RWPE1 (cell line): ENCODE data around the gene TOM1L1.

Source experiments
- CTCF ChIA-PET: fragments of 350-600 bp; sonication (Branson Sonifier 250); formaldehyde crosslinking; extraction: SDS; loops from one replicate; lab custom pipeline; 2021; lab: Yijun Ruan, JAX
- POLR2A ChIA-PET: fragments of 400-600 bp; formaldehyde crosslinking; extraction: SDS; loops from one replicate; lab custom pipeline; 2020; ENCODE audit warnings: antibody characterized with exemption; ENCODE audit not compliant: low non-redundant PET; lab: Yijun Ruan, JAX
- DNase-seq: peaks from one replicate; pipeline ENCODE4 v3.0.0; 2012; ENCODE audit warnings: low spot score
- H3K27ac ChIP-seq: fragments of 450-650 bp; 2 replicates; pipeline ENCODE4 v1.5.1; 2017
- TF ChIP-seq, protein P1 (sequence below): fragments of 450-650 bp; conservative IDR thresholded peaks from 2 replicates; pipeline ENCODE4 v1.5.1; 2017; ENCODE audit warnings: low read depth, mild to moderate bottlenecking

The TOM1L1 gene

DNA sequence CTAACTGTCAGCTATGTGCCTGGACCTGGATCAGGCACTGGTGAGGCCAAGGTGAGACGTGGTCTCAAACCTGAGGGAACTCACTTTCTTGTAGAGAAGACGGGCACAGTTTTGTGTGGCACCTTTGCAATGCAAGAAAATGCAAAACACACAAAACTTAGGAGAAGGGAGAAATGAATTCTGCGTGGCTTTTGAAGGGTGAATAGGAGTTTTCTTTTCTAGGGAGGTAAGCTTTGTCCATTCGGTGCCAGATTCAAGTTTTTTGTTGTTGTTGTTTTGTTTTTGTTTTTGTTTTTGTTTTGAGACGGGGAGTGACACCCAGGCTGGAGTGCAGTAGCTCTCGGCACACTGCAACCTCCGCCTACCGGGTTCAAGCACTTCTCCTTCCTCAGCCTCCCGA is 1.4 kb downstream of the TOM1L1 start:
- TF ChIP-seq, protein P1, sequence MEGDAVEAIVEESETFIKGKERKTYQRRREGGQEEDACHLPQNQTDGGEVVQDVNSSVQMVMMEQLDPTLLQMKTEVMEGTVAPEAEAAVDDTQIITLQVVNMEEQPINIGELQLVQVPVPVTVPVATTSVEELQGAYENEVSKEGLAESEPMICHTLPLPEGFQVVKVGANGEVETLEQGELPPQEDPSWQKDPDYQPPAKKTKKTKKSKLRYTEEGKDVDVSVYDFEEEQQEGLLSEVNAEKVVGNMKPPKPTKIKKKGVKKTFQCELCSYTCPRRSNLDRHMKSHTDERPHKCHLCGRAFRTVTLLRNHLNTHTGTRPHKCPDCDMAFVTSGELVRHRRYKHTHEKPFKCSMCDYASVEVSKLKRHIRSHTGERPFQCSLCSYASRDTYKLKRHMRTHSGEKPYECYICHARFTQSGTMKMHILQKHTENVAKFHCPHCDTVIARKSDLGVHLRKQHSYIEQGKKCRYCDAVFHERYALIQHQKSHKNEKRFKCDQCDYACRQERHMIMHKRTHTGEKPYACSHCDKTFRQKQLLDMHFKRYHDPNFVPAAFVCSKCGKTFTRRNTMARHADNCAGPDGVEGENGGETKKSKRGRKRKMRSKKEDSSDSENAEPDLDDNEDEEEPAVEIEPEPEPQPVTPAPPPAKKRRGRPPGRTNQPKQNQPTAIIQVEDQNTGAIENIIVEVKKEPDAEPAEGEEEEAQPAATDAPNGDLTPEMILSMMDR, result no peak
- H3K27ac ChIP-seq, result peak overlapping the region; percentile 50
- no peak for DNase-seq
- POLR2A ChIA-PET, result no interaction called here
- CTCF ChIA-PET, result no interaction called here

DNA sequence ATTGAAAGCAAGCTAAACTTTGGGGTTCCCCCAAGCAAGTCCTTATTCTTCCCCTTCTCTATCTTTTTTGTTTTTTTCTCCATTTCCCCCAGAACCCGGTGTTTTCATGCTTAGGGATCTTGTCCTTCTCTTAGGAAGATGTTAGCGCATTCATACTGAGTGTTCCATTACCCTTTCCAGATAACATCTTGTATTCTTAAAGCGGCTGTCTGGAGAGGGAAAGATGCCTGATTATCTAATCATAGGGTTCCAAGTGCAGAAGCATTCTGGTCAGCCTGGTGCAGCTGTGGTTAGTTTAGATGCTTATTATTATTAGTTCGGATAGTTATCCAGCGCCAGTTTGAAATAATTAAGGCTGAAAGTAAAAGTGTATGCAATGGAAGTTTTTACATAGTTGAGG is 2.0 kb downstream of the TOM1L1 start:
- ChIA-PET CTCF (no interaction called here), POLR2A (no interaction called here)
- TF ChIP-seq, protein P1, result no peak
- H3K27ac ChIP-seq, result peak overlapping the region; percentile 50
- no peak for DNase-seq

DNA sequence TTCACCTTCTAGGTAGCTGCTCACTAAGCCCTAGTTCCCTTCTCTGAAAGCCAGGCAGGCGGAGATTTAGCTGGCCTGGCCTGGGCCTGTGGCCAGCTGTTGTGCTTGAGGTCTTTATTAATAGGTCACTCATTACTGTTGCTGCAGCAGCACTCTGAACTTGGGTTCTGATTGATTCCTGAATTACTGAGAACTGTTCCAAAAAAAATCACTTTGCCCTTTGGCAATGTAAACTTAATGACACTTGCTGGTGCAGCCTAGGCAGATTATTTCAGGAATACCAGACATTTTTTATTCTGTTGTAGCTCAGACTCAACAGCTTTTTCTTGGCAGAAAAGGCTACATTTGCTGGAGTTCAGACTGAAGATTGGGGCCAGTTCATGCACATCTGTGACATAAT is 2.7 kb downstream of the TOM1L1 start:
- POLR2A ChIA-PET, result no interaction called here

DNA sequence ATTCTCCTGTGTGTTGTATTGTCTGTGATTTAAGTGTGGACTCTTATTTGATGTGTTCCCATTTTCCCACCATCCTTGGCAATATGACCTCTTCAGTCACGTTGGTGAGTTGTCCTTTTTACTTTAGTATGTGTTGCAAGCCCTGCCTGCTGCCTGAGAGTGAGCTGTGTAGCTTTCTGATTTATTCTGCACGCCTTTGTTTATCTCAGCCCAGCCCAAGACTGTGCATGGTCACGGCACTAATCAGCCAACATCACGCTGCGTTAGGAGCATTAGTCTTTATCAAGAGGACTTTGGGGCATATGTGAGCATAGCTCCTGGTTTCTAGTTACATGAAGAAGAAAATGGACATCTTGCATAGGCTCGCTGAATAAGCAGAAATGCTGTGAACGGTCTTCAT is 6.0 kb downstream of the TOM1L1 start:
- no peak overlapping the region for H3K27ac ChIP-seq
- ChIA-PET POLR2A (no interaction called here), CTCF (no interaction called here)
- DNase-seq, result no peak
- TF ChIP-seq, protein P1, result no peak

More for the DNA sequence above, 2.7 kb downstream of the TOM1L1 start:
- no peak overlapping the region for H3K27ac ChIP-seq
- CTCF ChIA-PET, result no interaction called here
- TF ChIP-seq, protein P1, result no peak
- DNase-seq, result no peak

DNA sequence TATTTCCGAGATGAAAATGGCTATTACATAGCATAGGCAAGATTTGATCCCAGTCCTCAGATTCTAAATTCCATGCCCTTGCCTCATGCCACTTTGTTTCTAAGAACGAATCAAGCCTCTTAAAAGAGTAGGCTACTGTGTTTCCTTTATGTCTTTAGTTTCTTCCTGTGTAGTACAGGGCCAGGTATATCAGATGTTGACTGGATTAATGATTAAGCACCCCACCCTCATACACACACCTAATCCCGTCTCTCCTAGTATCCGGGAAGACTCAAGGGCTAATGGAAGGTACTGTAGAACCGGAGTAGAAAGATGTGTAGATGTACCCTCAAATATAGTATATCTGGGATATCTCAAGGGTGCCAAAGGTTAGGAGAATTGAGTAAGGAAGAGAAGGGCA is 6.7 kb downstream of the TOM1L1 start:
- POLR2A ChIA-PET, result no interaction called here
- CTCF ChIA-PET, result no interaction called here
- no peak overlapping the region for H3K27ac ChIP-seq
- DNase-seq, result no peak
- TF ChIP-seq, protein P1, result no peak

DNA sequence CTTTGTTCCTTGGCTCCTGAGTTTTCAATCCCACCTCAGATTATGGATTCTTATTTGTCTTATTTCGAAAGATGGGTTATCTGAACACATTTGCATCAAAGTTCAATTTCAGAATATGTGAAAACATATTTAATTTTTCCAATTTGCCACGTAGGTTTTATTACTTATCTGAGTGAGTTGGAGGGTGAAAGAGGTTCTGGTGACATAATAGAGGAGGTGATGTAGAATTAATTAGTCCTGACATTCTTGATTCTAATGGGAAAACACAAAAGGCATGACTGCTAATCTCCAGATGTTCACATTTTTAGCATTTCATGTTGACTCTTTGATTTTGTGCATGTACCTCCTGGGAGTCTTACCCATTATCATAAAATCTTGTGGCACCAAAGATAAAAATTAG is 9.1 kb downstream of the TOM1L1 start:
- no peak overlapping the region for H3K27ac ChIP-seq
- POLR2A ChIA-PET, result no interaction called here
- no peak for DNase-seq
- CTCF ChIA-PET, result no interaction called here
- TF ChIP-seq, protein P1, result no peak

DNA sequence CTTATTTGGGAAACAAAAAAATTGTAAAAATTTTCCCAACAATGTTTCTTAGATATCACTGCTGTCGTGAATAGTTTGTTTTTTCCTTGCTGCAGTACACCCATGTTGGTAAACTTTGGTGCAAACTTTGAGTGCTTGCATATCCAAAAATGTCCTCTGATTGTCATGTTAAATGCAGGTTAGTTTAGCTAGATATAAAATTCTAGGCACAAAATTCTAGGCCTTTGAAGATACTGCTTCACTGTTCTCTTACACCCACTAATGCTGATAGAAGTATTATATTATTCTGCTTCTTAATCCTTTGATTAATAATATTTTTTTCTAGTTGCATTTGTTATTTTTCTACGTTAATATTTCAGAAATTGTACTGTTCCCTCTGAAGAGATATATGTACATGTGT is 16.1 kb downstream of the TOM1L1 start:
- no peak for DNase-seq
- CTCF ChIA-PET, result no interaction called here

More for the DNA sequence above, 16.1 kb downstream of the TOM1L1 start:
- POLR2A ChIA-PET, result no interaction called here
- H3K27ac ChIP-seq, result no peak overlapping the region
- TF ChIP-seq, protein P1, result no peak
